Body of pancreas (tissue), 4 donors: ENCODE measurements around the gene LARP1. TPM values are rescaled to one million over a fixed set of nuclear protein-coding genes. Genes with fewer than 3 reads are reported as not detected.

Experiments used
- ATAC-seq: fragments of 150-250 bp; one replicate; pipeline ENCODE4 v1.9.1; 2016
- DNase-seq, 4 donors: peaks; one replicate each; pipeline ENCODE4 v3.0.0-alpha.2; 2019
- H3K27ac ChIP-seq, 4 donors: fragments of 200-600 bp; sonication (generic); 1 replicate in 3 of 4; 2 replicates in 1 of 4; pipeline versions ENCODE4 v1.5.1 to v1.6.1; 2016 to 2019; ENCODE audit warnings: mild to moderate bottlenecking in 1 of 4, mixed read lengths in 1 of 4, moderate library complexity in 1 of 4
- H3K27me3 ChIP-seq, 2 donors: fragments of 200-600 bp; sonication (generic); one replicate each; pipeline ENCODE4 v1.6.0; 2016; ENCODE audit warnings: mild to moderate bottlenecking in 1 of 2
- H3K36me3 ChIP-seq, 2 donors: fragments of 200-600 bp; sonication (generic); replicated peaks in 1 of 2; 2 replicates each; pipeline ENCODE4 v1.5.1; 2016; ENCODE audit warnings: low read depth in 2 of 2; ENCODE audit not compliant: insufficient read depth in 1 of 2
- H3K4me1 ChIP-seq: fragments of 200-600 bp; sonication (generic); one replicate; pipeline ENCODE4 v1.6.0; 2016
- H3K4me3 ChIP-seq, 2 donors: fragments of 200-600 bp; sonication (generic); 1 replicate in 1 of 2; 2 replicates in 1 of 2; pipeline ENCODE4 v1.5.1; 2016 to 2019
- H3K9me3 ChIP-seq, 3 donors: fragments of 200-600 bp; sonication (generic); 1 replicate in 2 of 3; 2 replicates in 1 of 3; pipeline ENCODE4 v1.5.1; 2016
- CTCF ChIP-seq, 7 experiments: fragments of 450-650 bp in 4 of 7; fragments of 200-600 bp in 3 of 7; sonication (generic) in 3 of 7; IDR thresholded peaks; one replicate each; pipeline ENCODE4 v1.5.1; 2016 to 2019; ENCODE audit warnings: antibody characterized with exemption in 7 of 7
- POLR2A ChIP-seq, 3 donors: fragments of 450-650 bp; IDR thresholded peaks; one replicate each; pipeline ENCODE4 v1.6.1; 2016; ENCODE audit warnings: antibody characterized with exemption in 3 of 3, mild to moderate bottlenecking in 2 of 3
- WGBS, 2 donors: methylation state at CpG; one replicate each; pipeline ENCODE4 v1.1.5; 2017; 5-methylcytosine and 5-hydroxymethylcytosine counted together
- intact Hi-C: fragments of 100-400 bp; cut with DNase I; formaldehyde crosslinking; loops from one replicate; pipeline ENCODE4 v1.15.1; 2023
- total RNA-seq, 2 donors: library from RNA; depleted of rRNA; stranded (reverse); fragments of >200 nt; gene quantifications; one replicate each; pipeline ENCODE4 v1.1.0, GENCODE V29; 2016

Gene LARP1
- total RNA-seq, 2 donors from 2014 or later = 96.2 to 151 TPM

GRCh38 chr5:154849264-154849785, 94.1 kb downstream of the LARP1 start:
- H3K4me1 ChIP-seq = no peaks in the 10 kb centered on the region
- peak overlapping the region in 1 of 4 donors; percentile 61 for H3K27ac ChIP-seq
- intact Hi-C loops = no loop called here
- H3K9me3 ChIP-seq = no peaks in the 10 kb centered on the region
- no peaks in the 10 kb centered on the region for H3K36me3 ChIP-seq
- WGBS, 2 donors = 67 to 68% methylated on average over 6 of the region's 6 CpGs
- DNase-seq (no peak), ATAC-seq (no peak)
- H3K4me3 ChIP-seq = no peak overlapping the region
- TF ChIP-seq CTCF (IDR thresholded peaks at IDR 0.05) = no peak
- TF ChIP-seq POLR2A (IDR thresholded peaks at IDR 0.05) = no peak
- H3K27me3 ChIP-seq = no peaks in the 10 kb centered on the region

GRCh38 chr5:154849791-154850201, 94.6 kb downstream of the LARP1 start:
- intact Hi-C loops = no loop called here
- peak overlapping the region; percentile 61 to 71 (median 64) for H3K27ac ChIP-seq
- TF ChIP-seq POLR2A (IDR thresholded peaks at IDR 0.05) (no peak), CTCF (IDR thresholded peaks at IDR 0.05) (no peak)
- no peaks in the 10 kb centered on the region for H3K36me3 ChIP-seq
- no peaks in the 10 kb centered on the region for H3K9me3 ChIP-seq
- H3K4me1 ChIP-seq = no peaks in the 10 kb centered on the region
- H3K27me3 ChIP-seq = no peaks in the 10 kb centered on the region
- WGBS, 2 donors = 14 to 18% methylated on average over 2 of the region's 2 CpGs
- no peak for ATAC-seq
- no peak for DNase-seq
- H3K4me3 ChIP-seq = no peak overlapping the region

- WGBS, 2 donors = 15 to 23% methylated on average over 11 of the region's 11 CpGs
- DNase-seq (peak; percentile 42 to 72 (median 65)), ATAC-seq (peak; percentile 95)
- intact Hi-C loops = no loop called here
- H3K36me3 ChIP-seq = no peaks in the 10 kb centered on the region
- H3K9me3 ChIP-seq = no peaks in the 10 kb centered on the region
- H3K27ac ChIP-seq = peak within 1 kb of the TSS; percentile 61 to 71 (median 64)
- no peaks in the 10 kb centered on the region for H3K4me1 ChIP-seq
- no peak within 1 kb of the TSS for H3K4me3 ChIP-seq
- H3K27me3 ChIP-seq = no peaks in the 10 kb centered on the region
- peak in 2 of 3 donors; percentile 48 to 52 for TF ChIP-seq POLR2A (IDR thresholded peaks at IDR 0.05)
- TF ChIP-seq CTCF (IDR thresholded peaks at IDR 0.05) = no peak
Observed at GRCh38 chr5:154850255-154851062, 95.3 kb downstream of the LARP1 start, which contains the start of gene FAXDC2. Gene FAXDC2 (minus strand): TSS chr5:154850603. CDS start chr5:154838178, 12,425 bp downstream.

GRCh38 chr5:154851351-154851750, 96.2 kb downstream of the LARP1 start:
- TF ChIP-seq CTCF (IDR thresholded peaks at IDR 0.05) (no peak), POLR2A (IDR thresholded peaks at IDR 0.05) (no peak)
- Histone ChIP-seq H3K27ac (peak overlapping the region in 3 of 4 donors; percentile 1 to 71 (median 61)), H3K27me3 (no peaks in the 10 kb centered on the region), H3K4me1 (no peaks in the 10 kb centered on the region), H3K4me3 (no peak overlapping the region), H3K9me3 (no peaks in the 10 kb centered on the region), H3K36me3 (no peaks in the 10 kb centered on the region)
- 84 to 94% methylated on average over 3 of the region's 3 CpGs for WGBS, 2 donors
- intact Hi-C loops = no loop called here
- DNase-seq (no peak), ATAC-seq (no peak)
